ENCODE measurements around the gene CLASRP.

Gene CLASRP

GRCh38 chr19:45063851-45064801, 25.3 kb downstream of the CLASRP start:
- no peak for DNase-seq

DNA sequence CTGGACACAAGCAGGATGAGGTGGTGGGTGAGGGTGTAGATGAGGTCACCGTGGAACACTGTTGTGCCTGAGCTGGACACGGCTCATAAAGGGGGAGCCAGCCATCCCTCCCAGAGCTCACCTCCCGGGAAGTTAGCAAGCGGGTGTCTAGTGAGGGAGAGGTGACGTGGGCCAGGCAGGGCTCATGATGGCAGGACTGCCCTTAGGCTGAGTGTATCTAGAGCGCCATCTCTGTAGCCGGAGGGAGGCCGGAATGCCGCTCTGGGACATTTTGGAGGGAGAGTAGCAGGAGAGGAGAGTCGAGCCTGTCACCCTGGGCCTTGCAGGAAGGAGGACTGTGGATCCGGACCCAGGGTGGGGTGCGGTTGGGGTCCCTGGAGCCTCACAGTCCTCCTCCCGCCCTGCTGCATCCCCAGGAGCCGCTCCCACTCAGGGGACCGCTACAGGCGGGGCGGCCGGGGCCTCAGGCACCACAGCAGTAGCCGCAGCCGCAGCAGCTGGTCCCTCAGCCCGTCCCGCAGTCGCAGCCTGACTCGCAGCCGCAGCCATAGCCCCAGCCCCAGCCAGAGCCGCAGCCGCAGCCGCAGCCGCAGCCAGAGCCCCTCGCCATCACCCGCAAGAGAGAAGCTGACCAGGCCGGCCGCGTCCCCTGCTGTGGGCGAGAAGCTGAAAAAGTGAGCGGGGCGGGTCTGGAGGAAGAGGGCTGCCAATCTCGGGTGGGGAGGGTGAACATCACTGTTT, 28.2 kb downstream of the CLASRP start:
- no peak for DNase-seq

DNA sequence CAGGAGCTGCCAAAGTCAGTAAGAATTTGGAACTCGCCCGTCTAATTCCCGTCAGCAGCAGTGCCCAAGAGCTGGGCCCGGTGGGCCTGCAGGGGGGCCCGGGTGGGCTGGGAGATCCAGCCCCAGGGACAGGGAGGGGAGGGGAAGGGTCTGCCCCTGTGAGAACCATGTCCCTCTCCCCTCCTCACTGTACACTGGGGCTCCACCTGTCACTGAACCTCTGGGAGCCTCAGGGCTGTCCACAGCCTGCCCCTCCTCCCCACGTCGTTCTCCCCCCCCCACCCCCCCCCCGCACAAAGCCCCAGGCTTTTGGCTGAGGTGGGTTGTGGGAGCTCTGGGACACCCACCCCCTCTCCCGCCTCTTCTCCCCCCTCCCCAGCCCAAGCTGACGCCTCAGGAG, 29.2 kb downstream of the CLASRP start:
- no peak for DNase-seq

DNA sequence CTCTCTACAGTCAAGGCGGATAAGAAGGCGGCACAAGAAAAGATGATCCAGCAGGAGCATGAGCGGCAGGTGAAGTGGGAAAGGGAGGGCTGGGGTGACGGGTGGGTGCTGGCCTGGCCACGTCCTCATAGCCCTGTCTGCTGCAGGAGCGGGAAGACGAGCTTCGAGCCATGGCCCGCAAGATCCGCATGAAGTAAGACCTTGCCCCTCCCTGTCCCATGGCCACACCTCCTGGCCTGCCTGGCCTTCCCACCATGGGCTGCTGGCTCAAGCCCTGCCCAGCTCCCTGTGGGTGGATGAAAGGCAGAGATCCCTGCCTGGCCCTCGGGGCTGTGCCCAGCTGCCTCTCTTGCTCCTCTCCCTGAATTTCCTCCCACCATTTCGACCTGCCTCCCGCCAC, 30.2 kb downstream of the CLASRP start:
- no peak for DNase-seq

DNA sequence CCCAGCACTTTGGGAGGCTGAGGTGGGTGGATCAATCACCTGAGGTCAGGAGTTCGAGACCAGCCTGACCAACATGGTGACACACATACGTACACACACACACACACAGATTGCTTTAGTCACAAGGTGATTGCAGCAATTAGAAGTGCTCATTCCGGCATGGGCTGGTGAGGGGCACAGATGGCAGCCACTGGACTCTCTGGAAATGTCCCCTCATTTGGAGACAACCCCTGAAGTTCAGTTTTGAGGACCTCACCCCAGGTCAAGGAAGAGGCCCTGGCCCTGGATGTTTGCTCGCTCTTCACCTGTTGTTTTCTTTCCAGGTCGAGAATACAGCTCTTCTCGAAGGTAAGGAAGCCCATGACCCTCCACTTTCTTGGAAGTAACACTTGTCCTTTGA, 31.4 kb downstream of the CLASRP start:
- DNase-seq: no peak

DNA sequence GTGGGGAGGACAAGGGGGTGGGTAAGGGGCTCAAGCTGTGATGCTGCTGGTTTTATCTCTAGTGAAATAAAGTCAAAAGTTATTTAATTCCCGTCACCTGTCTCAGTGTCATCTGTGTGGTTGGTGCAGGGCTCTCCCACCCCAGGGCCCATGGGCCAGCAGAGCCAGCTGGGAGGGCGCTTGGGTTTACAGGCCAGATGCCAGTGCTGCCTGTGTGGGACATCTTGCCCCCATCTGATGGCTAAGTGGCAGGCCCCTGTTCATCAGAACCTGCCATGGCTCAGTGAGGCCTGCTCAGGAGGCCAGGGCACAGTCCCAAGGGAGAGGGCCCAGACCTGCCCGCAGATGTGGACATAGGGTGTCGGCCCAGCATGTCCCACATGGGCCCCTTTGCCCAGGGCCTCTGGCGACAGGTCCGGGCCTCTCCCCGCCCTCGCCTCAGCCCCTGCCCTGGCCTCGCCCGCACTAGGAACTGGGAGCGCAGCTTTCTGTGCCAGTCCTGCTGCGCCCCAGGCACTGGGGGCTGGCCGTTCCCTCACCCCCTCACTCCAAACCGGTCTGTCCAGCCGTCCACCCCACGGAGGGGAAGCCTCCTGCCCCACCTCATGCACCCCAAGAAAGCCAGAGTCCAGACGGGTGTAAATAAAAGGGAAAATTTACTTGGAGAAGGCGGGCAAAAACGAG, 32.2 kb downstream of the CLASRP start:
- no peak for DNase-seq

DNA sequence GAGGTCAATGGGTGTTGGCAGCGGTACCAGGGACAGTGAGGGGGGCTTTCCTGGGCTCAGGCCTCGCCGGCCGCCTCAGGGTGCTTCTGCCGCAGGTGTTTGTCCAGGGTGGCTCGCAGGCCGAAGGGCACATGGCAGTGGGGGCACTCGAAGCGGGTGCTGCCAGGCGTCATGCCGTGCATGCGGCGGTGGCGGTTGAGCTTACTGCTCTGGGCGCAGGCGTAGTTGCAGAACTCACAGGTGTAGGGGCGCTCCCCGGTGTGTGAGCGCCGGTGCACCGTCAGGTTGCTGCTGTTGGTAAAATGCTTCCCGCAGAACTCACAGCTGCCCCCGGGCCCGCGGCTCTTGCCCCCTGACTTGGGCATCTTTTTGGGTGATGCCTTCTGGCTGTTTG, 32.7 kb downstream of the CLASRP start:
- no peak for DNase-seq

DNA sequence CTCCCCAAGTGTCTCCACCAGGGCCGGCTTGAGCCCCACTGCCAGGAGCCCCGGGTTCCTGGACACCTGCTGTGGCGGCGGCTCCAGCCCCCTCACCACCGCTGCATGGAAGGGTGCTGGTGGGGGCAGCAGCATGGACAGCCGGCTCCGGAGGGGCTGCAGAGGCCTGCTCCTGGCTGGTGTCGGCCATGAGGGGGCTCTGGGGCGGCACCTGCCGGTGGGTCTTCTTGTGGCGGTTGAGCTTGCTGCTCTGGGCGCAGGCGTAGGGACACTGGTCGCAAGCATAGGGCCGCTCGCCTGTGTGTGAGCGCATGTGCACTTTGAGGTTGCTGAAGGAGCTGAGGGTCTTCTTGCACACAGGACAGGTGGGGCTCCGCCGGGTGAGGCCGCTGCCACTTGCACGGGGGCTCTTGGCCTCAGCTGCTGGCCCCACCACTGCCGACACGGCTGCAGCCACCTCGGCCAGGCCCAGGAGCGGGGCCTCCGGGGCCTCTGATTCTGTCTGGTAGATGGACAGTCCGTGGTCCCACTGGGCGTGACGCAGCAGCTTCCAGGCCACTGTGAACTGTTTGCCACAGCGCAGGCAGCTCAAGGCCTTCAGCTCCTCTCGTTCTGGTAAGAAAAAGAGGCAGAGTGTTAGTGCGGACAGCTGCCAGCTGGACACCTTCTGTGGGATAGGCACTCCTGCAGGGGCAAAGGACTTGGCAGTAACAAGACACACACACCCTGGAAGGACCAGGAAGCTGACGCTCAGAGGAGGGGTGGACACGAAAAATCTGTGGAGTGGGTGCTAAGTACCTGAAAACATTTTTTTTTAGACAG, 33.3 kb downstream of the CLASRP start:
- DNase-seq: no peak

GRCh38 chr19:45074744-45075300, 36.0 kb downstream of the CLASRP start:
- DNase-seq: no peak

DNA sequence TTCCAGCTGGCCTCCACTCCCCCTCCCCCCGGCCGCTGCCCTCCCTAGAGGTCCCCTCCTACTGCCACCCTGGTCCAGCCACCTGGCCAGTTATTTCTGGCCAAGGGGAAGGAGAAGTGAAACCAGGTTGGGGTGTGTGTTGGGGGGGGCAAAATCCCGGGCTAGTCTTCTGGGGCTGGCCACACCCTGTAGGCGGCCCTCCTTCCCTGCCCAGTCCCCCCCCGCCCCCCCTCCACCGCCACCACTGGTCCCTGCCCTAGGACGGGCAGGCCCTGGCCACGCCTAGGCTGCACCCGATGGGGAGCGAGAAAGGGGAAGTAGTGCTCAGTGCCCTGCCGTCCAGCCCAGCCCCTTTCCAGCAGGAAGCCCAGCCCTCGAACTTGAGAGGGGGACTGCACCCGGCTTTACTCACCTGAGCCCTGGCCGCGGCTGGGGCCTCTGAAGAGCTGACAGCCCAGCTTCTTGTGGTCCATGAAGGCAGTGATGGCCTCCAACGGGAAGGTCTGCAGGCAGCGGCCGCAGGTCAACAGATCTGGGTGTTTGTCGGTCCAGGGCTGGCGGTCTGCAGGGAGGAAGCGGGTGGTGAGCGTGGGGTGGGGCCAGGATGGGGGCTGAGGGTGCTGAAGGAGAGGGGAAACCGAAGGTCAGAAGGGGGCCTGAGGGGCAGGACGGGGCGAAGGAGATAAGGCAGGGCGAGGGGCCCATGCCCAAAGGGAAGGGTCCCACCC, 36.6 kb downstream of the CLASRP start:
- no peak for DNase-seq

DNA sequence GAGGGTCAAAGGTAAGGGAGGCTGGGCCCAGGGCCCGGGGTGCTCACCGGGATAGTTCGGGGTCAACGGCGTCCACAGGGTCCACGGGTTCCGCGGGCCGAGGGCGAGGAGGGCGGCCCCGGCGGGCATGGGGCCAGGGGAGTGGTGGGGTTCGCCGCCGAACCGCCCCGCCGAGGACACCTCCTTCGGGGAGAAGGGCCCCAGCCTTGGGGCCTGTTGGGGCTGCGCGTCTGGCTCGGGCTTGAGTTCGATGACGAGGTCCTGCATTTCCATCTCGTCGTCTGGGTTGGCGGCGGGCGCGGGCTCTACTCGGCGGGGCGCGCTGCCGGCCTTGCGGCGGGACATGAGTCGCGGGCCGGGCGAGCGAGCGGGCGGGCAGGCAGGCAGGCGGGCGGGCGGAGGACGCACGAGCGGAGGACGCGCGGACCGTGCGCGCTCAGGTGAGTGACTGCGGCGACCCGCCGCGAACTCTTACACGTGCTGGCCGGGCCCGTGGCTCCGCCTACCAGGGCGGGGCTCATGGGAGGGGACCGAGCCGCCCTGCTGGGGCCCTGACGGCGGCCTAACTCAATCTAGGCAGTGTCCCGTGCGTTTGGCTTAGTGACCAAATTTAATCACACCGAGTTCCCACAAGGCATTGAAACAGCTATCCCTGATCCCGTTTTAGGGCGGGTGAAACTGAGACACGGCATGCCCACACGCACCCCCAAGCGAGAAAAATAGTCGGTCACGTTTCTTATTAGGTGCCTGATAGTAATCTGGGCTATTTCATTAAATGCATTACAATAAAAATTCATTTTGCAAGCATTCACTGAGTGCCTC, 37.4 kb downstream of the CLASRP start, which contains the start of gene ZNF296:
Gene ZNF296, minus strand, starts transcription at position 450 of the 822 bp plus-strand sequence. Its CDS starts 105 bp downstream, at position 345.
- no peak for DNase-seq

- no peak for DNase-seq
Observed at GRCh38 chr19:45076851-45077730, 38.2 kb downstream of the CLASRP start.

DNA sequence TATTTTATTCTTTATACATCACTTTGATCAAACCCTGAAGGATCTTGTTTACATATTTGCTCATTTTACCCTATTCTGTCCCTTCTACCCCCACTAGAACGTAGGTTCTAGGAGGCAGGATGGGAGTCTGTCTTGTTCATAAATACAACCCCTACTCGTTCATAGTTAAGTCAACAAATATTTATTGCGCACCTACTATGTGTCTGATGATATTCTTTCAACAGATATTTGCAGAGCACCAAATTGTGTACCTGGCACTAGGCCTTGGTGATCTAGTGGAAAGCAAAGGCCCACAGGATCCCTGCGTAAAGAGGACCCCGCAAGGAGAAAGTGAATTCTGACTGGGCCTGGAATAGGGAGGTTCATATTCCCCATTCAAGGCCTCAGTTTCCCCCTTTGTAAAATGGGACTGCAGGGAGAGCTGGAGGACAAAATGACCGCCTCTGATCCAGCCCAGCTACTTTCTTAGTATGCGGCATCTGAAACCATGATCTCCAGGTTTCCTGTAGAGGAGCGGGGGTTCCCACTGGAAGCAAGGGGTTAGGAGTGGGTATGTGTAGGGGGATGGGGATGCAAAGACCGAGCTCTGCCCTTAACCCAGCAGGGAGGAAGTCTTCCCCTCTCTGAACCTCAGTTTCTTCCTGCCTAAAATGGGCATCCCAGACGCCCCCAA, 39.7 kb downstream of the CLASRP start:
- DNase-seq: no peak

- DNase-seq: peak; percentile 68
Observed at GRCh38 chr19:45079063-45079910, 40.4 kb downstream of the CLASRP start, which contains the start of gene GEMIN7. Gene GEMIN7, plus strand, starts transcription at chr19:45079260. Its CDS starts 10,855 bp downstream, at chr19:45090115.

GRCh38 chr19:45079911-45080370, 41.1 kb downstream of the CLASRP start:
- no peak for DNase-seq

- DNase-seq: no peak
Observed at GRCh38 chr19:45082170-45082569, 43.3 kb downstream of the CLASRP start.

GRCh38 chr19:45086480-45086879, 47.6 kb downstream of the CLASRP start:
- no peak for DNase-seq

DNA sequence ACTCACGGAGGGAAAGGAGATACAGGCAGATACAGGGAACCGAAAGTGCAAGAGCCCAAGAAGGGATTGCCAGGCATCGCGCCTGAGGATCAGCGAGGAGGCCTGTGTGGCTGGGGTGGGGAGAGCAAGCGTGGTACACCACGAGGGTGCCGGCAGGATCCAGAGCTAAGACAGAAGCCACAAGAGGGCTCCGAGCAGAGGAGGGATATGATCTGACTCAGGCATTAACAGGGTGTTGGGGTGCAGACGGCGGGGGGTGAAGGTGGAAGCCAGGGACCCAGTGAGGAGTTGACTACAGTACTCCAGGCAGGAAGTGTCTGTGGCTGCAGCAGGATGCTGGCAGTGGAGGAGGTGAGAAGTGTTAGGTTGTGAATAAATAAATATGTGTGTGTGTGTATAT, 48.7 kb downstream of the CLASRP start:
- DNase-seq: no peak
